HL-60/S4 (cell line): ENCODE measurements around the gene SIX3.

Source experiments
- in situ Hi-C: fragments of 300-500 bp; cut with MboI; formaldehyde crosslinking; loops from 2 replicates; pipeline ENCODE4 v1.14.3; 2022; ENCODE audit warnings: low sequenced_read_pairs

The SIX3 gene

DNA sequence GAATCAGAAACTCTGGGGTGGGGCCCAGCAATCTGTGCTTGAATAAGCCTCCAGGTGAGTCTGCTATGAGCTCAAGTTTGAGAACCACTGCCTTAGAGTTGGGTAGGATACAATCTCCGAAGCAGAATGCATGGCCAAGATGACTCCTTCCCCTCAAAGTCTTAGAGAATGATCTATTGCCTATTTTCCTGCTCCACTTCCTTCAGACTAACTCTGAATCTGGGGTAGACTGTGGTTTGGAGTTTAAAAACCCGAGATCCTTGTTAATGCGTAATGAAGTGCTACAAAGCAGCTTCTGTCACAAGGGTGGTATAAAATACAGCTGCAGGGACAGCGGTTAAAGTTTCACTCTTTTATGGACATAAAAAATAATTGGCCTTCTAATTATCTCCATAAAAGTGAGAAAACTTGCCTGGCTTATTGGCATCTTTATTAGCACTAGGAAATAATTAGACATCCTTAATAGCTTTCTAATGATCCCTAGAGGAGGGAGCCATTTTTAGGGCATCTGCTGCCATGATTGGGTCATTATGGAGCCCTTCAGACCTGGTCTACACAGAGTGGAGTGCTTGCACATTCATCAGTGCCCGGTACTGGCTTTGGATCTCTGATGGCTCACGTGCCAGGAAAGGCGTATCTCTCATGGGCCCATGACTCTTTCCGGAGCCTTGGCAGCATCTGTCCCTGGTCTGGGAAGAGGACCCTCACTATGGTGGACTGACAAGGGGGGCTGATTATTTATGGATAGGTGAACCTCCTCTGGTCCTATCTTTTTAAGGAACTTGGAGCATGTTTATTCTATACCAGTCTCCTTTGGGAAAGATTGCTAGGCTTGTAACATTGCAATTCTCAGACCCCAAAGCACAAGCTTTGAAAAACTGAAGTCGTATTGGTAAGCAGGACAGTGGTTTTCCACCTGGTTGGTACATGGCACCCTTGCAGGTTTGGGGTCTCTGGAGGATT lies 39.5 kb downstream of the SIX3 start:
- in situ Hi-C loops = loop anchor here (25.0 kb wide), 2 partner anchors 606 to 956 kb away; no protein-coding TSS in a partner anchor

- in situ Hi-C loops = loop anchor here (25.0 kb wide), 2 partner anchors 606 to 956 kb away; no protein-coding TSS in a partner anchor
These were observed 40.2 kb downstream of the SIX3 start for GRCh38 chr2:44981714-44982108.

- in situ Hi-C loops = loop anchor here (25.0 kb wide), 2 partner anchors 603 to 953 kb away; no protein-coding TSS in a partner anchor
These were observed 42.5 kb downstream of the SIX3 start for GRCh38 chr2:44983836-44984604.

DNA sequence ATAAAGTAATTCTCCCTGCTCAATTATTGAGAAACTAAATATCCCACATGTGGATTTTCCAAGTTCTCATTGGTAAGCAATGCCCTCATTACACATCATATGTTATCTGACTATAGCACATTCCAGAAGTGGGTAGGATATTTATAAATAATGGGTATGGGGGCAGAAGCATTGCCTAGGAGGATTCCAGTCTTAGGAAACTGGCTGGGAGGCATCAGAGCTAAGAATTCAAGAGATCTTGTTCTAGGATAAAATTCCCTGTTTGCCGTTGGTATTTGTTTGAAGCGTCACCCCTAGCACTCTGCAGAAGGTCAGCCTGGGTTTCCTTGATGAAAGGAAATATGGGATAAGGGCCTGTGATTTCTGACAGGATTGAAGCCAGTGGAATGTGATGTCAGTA lies 47.7 kb downstream of the SIX3 start:
- in situ Hi-C loops = loop anchor here (25.0 kb wide), 2 partner anchors 598 to 948 kb away; no protein-coding TSS in a partner anchor

- in situ Hi-C loops = loop anchor here (25.0 kb wide), 2 partner anchors 593 to 943 kb away; no protein-coding TSS in a partner anchor
These were observed 52.9 kb downstream of the SIX3 start for GRCh38 chr2:44994377-44994776.
